ENCODE measurements around the gene SH3YL1. TPM values are rescaled to one million over a fixed set of nuclear protein-coding genes. Genes with fewer than 3 reads are reported as not detected.
A peak's percentile ranks its signal among the peaks of the same experiment; 100 is the strongest.

The SH3YL1 gene
- total RNA-seq, 2 donors from 2014 or later = 72.4 to 117 TPM

DNA sequence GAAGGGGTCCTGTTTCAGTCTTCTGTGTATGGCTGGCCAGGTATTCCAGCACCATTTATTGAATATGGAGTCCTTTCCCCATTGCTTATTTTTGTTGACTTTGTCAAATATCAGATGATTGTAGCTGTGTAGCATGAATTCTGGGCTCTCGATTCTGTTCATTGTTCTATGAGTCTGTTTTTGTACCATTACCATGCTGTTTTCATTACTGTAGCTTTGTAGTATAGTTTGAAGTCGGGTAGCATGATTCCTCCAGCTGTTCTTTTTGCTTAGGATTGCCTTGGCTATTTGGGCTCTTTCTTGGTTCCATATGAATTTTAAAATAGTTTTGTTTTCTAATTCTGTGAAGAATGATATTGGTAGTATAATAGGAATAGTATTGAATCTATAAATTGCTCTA lies 6.0 kb downstream of the SH3YL1 start:
- 96% methylated on average over 2 of the region's 2 CpGs for WGBS
- intact Hi-C loops (cut with DNase I) = no loop called here

DNA sequence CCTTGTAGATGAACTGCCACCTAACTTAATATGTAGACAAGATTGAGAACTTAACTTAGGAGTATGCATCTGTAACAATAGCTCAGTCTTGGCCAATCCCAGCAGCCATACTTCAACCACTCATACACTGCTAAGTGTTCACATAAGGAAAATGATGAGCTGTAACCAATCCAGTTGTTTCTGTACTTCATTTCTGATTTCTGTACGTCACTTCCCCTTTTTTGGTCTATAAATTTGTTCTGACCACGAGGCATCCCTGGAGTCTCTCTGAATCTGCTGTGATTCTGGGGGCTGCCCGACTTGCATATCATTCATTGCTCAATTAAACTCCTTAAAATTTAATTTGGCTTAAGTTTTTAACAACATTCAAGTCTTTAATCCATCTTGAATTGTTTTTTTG lies 6.4 kb downstream of the SH3YL1 start:
- DNase-seq (ENCODE audit: low spot score) = no peak
- H3K9me3 ChIP-seq = no peaks in the 10 kb centered on the region
- TF ChIP-seq POLR2AphosphoS5 (IDR thresholded peaks at IDR 0.05) (no peak), POLR2A (IDR thresholded peaks at IDR 0.05) (no peak)
- TF ChIP-seq, protein P1, sequence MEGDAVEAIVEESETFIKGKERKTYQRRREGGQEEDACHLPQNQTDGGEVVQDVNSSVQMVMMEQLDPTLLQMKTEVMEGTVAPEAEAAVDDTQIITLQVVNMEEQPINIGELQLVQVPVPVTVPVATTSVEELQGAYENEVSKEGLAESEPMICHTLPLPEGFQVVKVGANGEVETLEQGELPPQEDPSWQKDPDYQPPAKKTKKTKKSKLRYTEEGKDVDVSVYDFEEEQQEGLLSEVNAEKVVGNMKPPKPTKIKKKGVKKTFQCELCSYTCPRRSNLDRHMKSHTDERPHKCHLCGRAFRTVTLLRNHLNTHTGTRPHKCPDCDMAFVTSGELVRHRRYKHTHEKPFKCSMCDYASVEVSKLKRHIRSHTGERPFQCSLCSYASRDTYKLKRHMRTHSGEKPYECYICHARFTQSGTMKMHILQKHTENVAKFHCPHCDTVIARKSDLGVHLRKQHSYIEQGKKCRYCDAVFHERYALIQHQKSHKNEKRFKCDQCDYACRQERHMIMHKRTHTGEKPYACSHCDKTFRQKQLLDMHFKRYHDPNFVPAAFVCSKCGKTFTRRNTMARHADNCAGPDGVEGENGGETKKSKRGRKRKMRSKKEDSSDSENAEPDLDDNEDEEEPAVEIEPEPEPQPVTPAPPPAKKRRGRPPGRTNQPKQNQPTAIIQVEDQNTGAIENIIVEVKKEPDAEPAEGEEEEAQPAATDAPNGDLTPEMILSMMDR (IDR thresholded peaks at IDR 0.05) = no peak
- no peaks in the 10 kb centered on the region for H3K27me3 ChIP-seq (replicated peaks; ENCODE audit: insufficient read depth)
- H3K36me3 ChIP-seq = no peaks in the 10 kb centered on the region
- H3K4me3 ChIP-seq = no peak overlapping the region
- 95% methylated on average over 3 of the region's 3 CpGs for WGBS
- intact Hi-C loops (cut with DNase I) = no loop called here
- H3K27ac ChIP-seq = no peak overlapping the region
- H3K4me1 ChIP-seq (replicated peaks) = no peaks in the 10 kb centered on the region

More for the DNA sequence above, 6.0 kb downstream of the SH3YL1 start:
- H3K27me3 ChIP-seq (replicated peaks; ENCODE audit: insufficient read depth) = no peaks in the 10 kb centered on the region
- DNase-seq (ENCODE audit: low spot score) = no peak
- TF ChIP-seq POLR2A (IDR thresholded peaks at IDR 0.05) = no peak
- TF ChIP-seq, protein P1 (IDR thresholded peaks at IDR 0.05) = no peak
- TF ChIP-seq POLR2AphosphoS5 (IDR thresholded peaks at IDR 0.05) = no peak
- H3K9me3 ChIP-seq = no peaks in the 10 kb centered on the region
- H3K36me3 ChIP-seq = no peaks in the 10 kb centered on the region
- no peaks in the 10 kb centered on the region for H3K4me1 ChIP-seq (replicated peaks)
- no peak overlapping the region for H3K4me3 ChIP-seq
- H3K27ac ChIP-seq = no peak overlapping the region

DNA sequence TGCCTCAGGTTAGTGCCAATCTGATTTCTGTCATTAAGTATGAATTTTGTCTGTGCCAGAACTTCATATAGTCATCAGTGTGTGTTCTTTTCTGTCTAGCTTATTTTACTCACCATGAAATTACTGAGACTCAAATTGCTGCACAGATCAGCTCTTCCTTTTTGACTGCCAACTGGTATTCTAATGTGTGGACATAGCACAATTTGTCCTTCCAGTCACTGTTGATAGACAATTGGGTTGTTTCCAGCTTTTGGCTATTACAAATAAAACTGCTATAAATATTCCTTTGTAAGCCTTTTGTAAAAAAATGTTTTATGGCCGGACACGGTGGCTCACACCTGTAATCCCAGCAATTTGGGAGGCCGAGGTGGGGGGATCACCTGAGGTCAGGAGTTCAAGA lies 7.7 kb downstream of the SH3YL1 start:
- no peaks in the 10 kb centered on the region for H3K27me3 ChIP-seq (replicated peaks; ENCODE audit: insufficient read depth)
- no peak overlapping the region for H3K4me3 ChIP-seq
- no peak for DNase-seq (ENCODE audit: low spot score)
- H3K4me1 ChIP-seq (replicated peaks) = no peaks in the 10 kb centered on the region
- WGBS = 62% methylated on average over 3 of the region's 3 CpGs
- no peaks in the 10 kb centered on the region for H3K36me3 ChIP-seq
- H3K27ac ChIP-seq = no peak overlapping the region
- no peaks in the 10 kb centered on the region for H3K9me3 ChIP-seq
- intact Hi-C loops (cut with DNase I) = no loop called here
- TF ChIP-seq POLR2A (IDR thresholded peaks at IDR 0.05) (no peak), POLR2AphosphoS5 (IDR thresholded peaks at IDR 0.05) (peak; percentile 53)

DNA sequence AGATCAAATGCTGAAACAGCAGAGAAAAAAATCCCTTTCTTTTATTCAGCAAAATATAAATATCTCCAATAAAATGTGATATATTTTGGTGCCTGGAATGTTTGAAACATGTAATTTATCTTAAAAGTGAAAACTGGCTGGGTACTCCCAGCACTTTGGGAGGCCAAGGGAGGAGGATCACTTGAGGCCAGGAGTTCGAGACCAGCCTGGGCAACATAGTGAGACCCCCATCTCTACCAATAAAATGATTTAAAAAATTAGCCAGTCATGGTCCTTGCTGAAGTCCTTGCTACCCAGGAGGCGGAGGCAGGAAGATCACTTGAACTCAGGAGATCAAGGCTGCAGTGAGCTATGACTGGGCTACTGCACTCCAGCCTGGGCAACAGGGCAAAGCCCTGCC lies 8.6 kb downstream of the SH3YL1 start:
- WGBS = 94% methylated on average over 2 of the region's 2 CpGs
- DNase-seq (ENCODE audit: low spot score) = no peak
- Histone ChIP-seq H3K27me3 (replicated peaks; ENCODE audit: insufficient read depth) (no peaks in the 10 kb centered on the region), H3K36me3 (no peaks in the 10 kb centered on the region), H3K27ac (no peak overlapping the region), H3K4me3 (no peak overlapping the region), H3K9me3 (no peaks in the 10 kb centered on the region), H3K4me1 (replicated peaks) (no peaks in the 10 kb centered on the region)
- TF ChIP-seq, protein P1 (IDR thresholded peaks at IDR 0.05) = no peak
- no peak for TF ChIP-seq POLR2A (IDR thresholded peaks at IDR 0.05)
- no peak for TF ChIP-seq POLR2AphosphoS5 (IDR thresholded peaks at IDR 0.05)
- intact Hi-C loops (cut with DNase I) = no loop called here

DNA sequence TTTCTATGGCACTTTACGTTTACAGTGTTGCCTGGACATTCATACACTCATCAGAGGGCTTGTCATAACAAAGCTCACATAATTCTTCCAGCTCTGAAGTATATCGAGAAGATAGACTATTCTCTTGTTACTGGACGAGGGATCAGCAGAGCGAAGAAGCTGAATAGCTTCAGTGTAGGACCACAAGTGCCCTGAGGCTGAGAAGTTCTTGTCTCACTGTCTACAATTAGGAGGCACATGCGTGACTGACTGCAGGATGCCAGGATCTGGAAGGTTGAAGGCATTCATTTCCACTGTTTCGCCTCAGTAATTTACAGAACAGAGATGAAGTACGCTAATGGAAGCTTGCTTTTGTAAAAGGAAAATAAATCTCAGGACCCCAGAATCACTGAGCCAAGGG lies 9.6 kb downstream of the SH3YL1 start:
- H3K36me3 ChIP-seq = no peaks in the 10 kb centered on the region
- no peak for DNase-seq (ENCODE audit: low spot score)
- H3K27me3 ChIP-seq (replicated peaks; ENCODE audit: insufficient read depth) = no peaks in the 10 kb centered on the region
- no peak overlapping the region for H3K4me3 ChIP-seq
- H3K27ac ChIP-seq = no peak overlapping the region
- intact Hi-C loops (cut with DNase I) = no loop called here
- no peaks in the 10 kb centered on the region for H3K4me1 ChIP-seq (replicated peaks)
- WGBS = 80% methylated on average over 7 of the region's 7 CpGs
- TF ChIP-seq, protein P1 (IDR thresholded peaks at IDR 0.05) = no peak
- TF ChIP-seq POLR2A (IDR thresholded peaks at IDR 0.05) = no peak
- TF ChIP-seq POLR2AphosphoS5 (IDR thresholded peaks at IDR 0.05) = no peak
- no peaks in the 10 kb centered on the region for H3K9me3 ChIP-seq

All from prostate gland (tissue), 2 donors.